Thyroid gland (tissue), 4 donors: ENCODE measurements around the gene IQGAP2. TPM values are rescaled to one million over a fixed set of nuclear protein-coding genes. Genes with fewer than 3 reads are reported as not detected.
A peak's percentile ranks its signal among the peaks of the same experiment; 100 is the strongest.

Experiments used
- DNase-seq, 2 donors: peaks; one replicate each; pipeline ENCODE4 v3.0.0-alpha.2; 2019
- H3K27ac ChIP-seq, 3 donors: fragments of 200-600 bp; sonication (generic); 1 replicate in 2 of 3; 2 replicates in 1 of 3; pipeline ENCODE4 v1.5.1; 2016 to 2019; ENCODE audit warnings: mild to moderate bottlenecking in 1 of 3, moderate library complexity in 1 of 3
- H3K27me3 ChIP-seq: fragments of 200-600 bp; sonication (generic); one replicate; pipeline ENCODE4 v1.5.1; 2019
- H3K36me3 ChIP-seq, 2 donors: fragments of 200-600 bp; sonication (generic); one replicate each; pipeline ENCODE4 v1.5.1; 2016 to 2019
- H3K4me1 ChIP-seq, 2 donors: fragments of 200-600 bp; sonication (generic); one replicate each; pipeline ENCODE4 v1.5.1; 2017 to 2019
- H3K4me3 ChIP-seq, 3 donors: fragments of 200-600 bp; sonication (generic); replicated peaks in 1 of 3; 1 replicate in 2 of 3; 2 replicates in 1 of 3; pipeline ENCODE4 v1.5.1; 2016; ENCODE audit warnings: mild to moderate bottlenecking in 1 of 3
- H3K9me3 ChIP-seq: fragments of 200-600 bp; sonication (generic); one replicate; pipeline ENCODE4 v1.5.1; 2017
- POLR2A ChIP-seq, 2 donors: fragments of 450-650 bp; IDR thresholded peaks; one replicate each; pipeline ENCODE4 v1.6.1; 2017; ENCODE audit warnings: antibody characterized with exemption in 2 of 2, mild to moderate bottlenecking in 2 of 2, moderate library complexity in 1 of 2
- WGBS, 2 donors: methylation state at CpG; one replicate each; pipeline ENCODE4 v1.1.5; 2017; 5-methylcytosine and 5-hydroxymethylcytosine counted together
- intact Hi-C: fragments of 100-400 bp; cut with DNase I; formaldehyde crosslinking; loops from one replicate; pipeline ENCODE4 v1.15.1; 2023
- total RNA-seq, 4 donors: library from RNA; depleted of rRNA; stranded (reverse); fragments of >200 nt; gene quantifications; one replicate each; pipeline ENCODE4 v1.2.3, GENCODE V29; 2016
- TF ChIP-seq, protein P1 (sequence below), 6 experiments: fragments of 200-600 bp in 3 of 6; fragments of 450-650 bp in 3 of 6; sonication (generic) in 3 of 6; IDR thresholded peaks; one replicate each; pipeline ENCODE4 v1.5.1; 2016 to 2019; ENCODE audit warnings: antibody characterized with exemption in 6 of 6, mild to moderate bottlenecking in 2 of 6, inconsistent platforms in 1 of 6, moderate library complexity in 1 of 6

Gene IQGAP2
- total RNA-seq, 4 donors from 2014 or later = 55.1 to 85.5 (median 64.0) TPM

DNA sequence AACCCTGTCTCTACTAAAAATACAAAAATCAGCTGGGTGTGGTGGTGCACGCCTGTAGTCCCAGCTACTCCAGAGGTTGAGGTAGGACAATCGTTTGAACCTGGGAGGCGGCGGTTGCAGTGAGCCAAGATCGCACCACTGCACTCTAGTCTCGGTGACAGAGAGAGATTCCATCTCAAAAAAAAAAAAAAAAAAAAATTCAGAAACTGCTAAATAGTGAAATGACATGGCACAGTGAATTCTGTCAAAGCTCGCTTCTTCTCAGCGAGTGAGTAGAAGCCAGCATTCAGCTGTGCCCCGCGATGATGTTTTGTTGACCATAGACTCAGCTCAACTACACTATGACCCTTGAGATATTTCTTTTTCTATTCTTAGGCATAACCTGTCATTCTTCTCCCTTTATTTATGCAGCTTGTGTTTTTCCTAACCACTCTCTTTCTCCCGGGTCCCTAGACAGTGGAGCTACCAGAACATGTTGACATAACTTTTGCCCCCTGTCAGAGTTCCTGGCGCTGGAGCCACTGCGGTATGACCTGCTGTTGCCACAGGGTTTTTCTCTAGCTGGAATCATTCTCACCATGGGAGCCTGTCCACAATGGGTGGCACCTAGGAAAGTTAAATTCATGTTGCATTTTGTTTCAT is 13.5 kb upstream of the IQGAP2 start:
- H3K27me3 ChIP-seq = no peaks in the 10 kb centered on the region
- DNase-seq = no peak
- peaks cover 49 to 52% of the 10 kb centered on the region in 2 donors for H3K4me1 ChIP-seq
- no peaks in the 10 kb centered on the region for H3K9me3 ChIP-seq
- H3K4me3 ChIP-seq = no peak overlapping the region
- intact Hi-C loops = no loop called here
- H3K27ac ChIP-seq = peak overlapping the region in 2 of 3 donors; percentile 74 to 91
- WGBS, 2 donors = 69 to 75% methylated on average over 13 of the region's 13 CpGs
- TF ChIP-seq POLR2A (IDR thresholded peaks at IDR 0.05) = no peak
- TF ChIP-seq, protein P1, sequence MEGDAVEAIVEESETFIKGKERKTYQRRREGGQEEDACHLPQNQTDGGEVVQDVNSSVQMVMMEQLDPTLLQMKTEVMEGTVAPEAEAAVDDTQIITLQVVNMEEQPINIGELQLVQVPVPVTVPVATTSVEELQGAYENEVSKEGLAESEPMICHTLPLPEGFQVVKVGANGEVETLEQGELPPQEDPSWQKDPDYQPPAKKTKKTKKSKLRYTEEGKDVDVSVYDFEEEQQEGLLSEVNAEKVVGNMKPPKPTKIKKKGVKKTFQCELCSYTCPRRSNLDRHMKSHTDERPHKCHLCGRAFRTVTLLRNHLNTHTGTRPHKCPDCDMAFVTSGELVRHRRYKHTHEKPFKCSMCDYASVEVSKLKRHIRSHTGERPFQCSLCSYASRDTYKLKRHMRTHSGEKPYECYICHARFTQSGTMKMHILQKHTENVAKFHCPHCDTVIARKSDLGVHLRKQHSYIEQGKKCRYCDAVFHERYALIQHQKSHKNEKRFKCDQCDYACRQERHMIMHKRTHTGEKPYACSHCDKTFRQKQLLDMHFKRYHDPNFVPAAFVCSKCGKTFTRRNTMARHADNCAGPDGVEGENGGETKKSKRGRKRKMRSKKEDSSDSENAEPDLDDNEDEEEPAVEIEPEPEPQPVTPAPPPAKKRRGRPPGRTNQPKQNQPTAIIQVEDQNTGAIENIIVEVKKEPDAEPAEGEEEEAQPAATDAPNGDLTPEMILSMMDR (IDR thresholded peaks at IDR 0.05) = no peak
- H3K36me3 ChIP-seq = no peaks in the 10 kb centered on the region

GRCh38 chr5:76391014-76391413 is 12.1 kb upstream of the IQGAP2 start:
- TF ChIP-seq, protein P1 (IDR thresholded peaks at IDR 0.05) = no peak
- TF ChIP-seq POLR2A (IDR thresholded peaks at IDR 0.05) = no peak
- no peak overlapping the region for H3K27ac ChIP-seq
- WGBS, 2 donors = 83 to 94% methylated on average over 9 of the region's 9 CpGs
- H3K27me3 ChIP-seq = no peaks in the 10 kb centered on the region
- no peak for DNase-seq
- no peaks in the 10 kb centered on the region for H3K9me3 ChIP-seq
- peaks cover 37 to 40% of the 10 kb centered on the region in 2 donors for H3K4me1 ChIP-seq
- intact Hi-C loops = no loop called here
- H3K4me3 ChIP-seq = no peak overlapping the region
- no peaks in the 10 kb centered on the region for H3K36me3 ChIP-seq

- intact Hi-C loops = no loop called here
- DNase-seq = no peak
- peaks cover 17 to 20% of the 10 kb centered on the region in 2 donors for H3K4me1 ChIP-seq
These were observed 9.9 kb upstream of the IQGAP2 start for GRCh38 chr5:76393035-76393680.

DNA sequence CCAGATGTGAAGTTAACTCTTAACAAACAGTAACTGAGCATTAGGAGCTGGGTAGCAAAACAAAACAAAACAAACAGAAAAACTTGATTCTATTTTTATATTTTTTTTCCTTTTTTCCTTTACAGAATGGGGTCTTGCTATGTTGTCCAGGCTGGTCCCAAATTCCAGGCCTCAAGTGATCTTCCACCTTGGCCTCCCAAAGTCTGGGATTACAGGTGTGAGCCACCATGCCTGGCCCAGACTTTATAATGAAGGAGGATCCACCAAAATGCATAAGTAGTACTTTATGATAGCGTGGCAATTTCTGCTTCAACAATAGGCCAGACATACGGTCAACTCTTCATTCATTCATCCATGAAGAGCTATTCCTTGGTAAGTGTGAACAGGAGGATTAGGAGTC is 5.9 kb upstream of the IQGAP2 start:
- no peak overlapping the region for H3K4me3 ChIP-seq
- H3K27me3 ChIP-seq = no peaks in the 10 kb centered on the region
- H3K9me3 ChIP-seq = no peaks in the 10 kb centered on the region
- no peak for DNase-seq
- TF ChIP-seq, protein P1 (IDR thresholded peaks at IDR 0.05) = no peak
- TF ChIP-seq POLR2A (IDR thresholded peaks at IDR 0.05) = no peak
- H3K4me1 ChIP-seq = peaks cover 0 to 7% of the 10 kb centered on the region in 2 donors
- H3K27ac ChIP-seq = no peak overlapping the region
- intact Hi-C loops = no loop called here
- 93 to 100% methylated on average over 2 of the region's 2 CpGs for WGBS, 2 donors
- H3K36me3 ChIP-seq = no peaks in the 10 kb centered on the region

More at GRCh38 chr5:76393035-76393680, 9.9 kb upstream of the IQGAP2 start:
- no peaks in the 10 kb centered on the region for H3K36me3 ChIP-seq
- H3K4me3 ChIP-seq = no peak overlapping the region
- H3K27ac ChIP-seq = no peak overlapping the region
- WGBS, 2 donors = 84 to 86% methylated on average over 5 of the region's 5 CpGs
- no peaks in the 10 kb centered on the region for H3K9me3 ChIP-seq
- no peak for TF ChIP-seq POLR2A (IDR thresholded peaks at IDR 0.05)
- TF ChIP-seq, protein P1 (IDR thresholded peaks at IDR 0.05) = no peak
- no peaks in the 10 kb centered on the region for H3K27me3 ChIP-seq

- intact Hi-C loops = no loop called here
- Histone ChIP-seq H3K9me3 (no peaks in the 10 kb centered on the region), H3K4me1 (peaks cover under 1 to 8% of the 10 kb centered on the region in 2 donors), H3K27ac (no peak overlapping the region), H3K36me3 (no peaks in the 10 kb centered on the region), H3K4me3 (no peak overlapping the region), H3K27me3 (no peaks in the 10 kb centered on the region)
- no peak for DNase-seq
- WGBS, 2 donors = 97 to 99% methylated on average over 2 of the region's 2 CpGs
- TF ChIP-seq, protein P1 (IDR thresholded peaks at IDR 0.05) = no peak
- no peak for TF ChIP-seq POLR2A (IDR thresholded peaks at IDR 0.05)
These were observed 3.8 kb upstream of the IQGAP2 start for GRCh38 chr5:76399268-76399667.
